GM12872 (cell line): ENCODE measurements around the gene TIMP4.

Experiments
- TF ChIP-seq, protein P1 (sequence below): IDR thresholded peaks from 3 replicates; pipeline ENCODE4 v1.5.1; 2011; ENCODE audit warnings: low read depth, mild to moderate bottlenecking, low read length, moderate library complexity; ENCODE audit not compliant: insufficient read depth

The TIMP4 gene

DNA sequence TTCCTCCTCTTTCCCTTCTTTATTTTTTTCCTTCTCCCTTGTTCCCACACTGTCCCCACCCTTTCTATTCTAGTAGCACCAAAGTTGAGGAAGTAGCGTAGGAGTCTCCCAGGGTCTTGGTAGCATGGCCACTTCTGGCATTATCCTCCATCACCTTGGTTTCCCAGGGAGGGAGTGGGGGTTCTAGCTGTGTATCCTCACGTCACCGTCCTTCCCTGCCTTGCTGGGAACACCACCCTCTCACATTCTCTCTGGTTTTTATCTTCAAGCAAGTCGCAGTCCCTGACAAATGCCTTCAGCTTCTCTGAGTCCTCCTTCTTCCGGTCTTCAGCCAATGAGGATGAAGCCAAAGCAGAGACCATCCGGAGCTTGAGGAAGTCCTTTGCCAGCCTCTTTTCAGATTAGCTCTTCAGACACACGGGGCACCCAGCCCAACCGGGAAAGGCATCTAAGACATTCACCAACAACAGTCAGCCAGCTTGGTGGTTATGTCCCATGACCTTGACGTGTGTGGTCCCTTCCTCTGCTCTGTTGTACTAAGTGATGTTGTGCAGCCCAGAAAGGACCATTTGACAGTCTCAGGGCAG is 31.6 kb upstream of the TIMP4 start:
- TF ChIP-seq, protein P1, sequence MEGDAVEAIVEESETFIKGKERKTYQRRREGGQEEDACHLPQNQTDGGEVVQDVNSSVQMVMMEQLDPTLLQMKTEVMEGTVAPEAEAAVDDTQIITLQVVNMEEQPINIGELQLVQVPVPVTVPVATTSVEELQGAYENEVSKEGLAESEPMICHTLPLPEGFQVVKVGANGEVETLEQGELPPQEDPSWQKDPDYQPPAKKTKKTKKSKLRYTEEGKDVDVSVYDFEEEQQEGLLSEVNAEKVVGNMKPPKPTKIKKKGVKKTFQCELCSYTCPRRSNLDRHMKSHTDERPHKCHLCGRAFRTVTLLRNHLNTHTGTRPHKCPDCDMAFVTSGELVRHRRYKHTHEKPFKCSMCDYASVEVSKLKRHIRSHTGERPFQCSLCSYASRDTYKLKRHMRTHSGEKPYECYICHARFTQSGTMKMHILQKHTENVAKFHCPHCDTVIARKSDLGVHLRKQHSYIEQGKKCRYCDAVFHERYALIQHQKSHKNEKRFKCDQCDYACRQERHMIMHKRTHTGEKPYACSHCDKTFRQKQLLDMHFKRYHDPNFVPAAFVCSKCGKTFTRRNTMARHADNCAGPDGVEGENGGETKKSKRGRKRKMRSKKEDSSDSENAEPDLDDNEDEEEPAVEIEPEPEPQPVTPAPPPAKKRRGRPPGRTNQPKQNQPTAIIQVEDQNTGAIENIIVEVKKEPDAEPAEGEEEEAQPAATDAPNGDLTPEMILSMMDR = no peak

DNA sequence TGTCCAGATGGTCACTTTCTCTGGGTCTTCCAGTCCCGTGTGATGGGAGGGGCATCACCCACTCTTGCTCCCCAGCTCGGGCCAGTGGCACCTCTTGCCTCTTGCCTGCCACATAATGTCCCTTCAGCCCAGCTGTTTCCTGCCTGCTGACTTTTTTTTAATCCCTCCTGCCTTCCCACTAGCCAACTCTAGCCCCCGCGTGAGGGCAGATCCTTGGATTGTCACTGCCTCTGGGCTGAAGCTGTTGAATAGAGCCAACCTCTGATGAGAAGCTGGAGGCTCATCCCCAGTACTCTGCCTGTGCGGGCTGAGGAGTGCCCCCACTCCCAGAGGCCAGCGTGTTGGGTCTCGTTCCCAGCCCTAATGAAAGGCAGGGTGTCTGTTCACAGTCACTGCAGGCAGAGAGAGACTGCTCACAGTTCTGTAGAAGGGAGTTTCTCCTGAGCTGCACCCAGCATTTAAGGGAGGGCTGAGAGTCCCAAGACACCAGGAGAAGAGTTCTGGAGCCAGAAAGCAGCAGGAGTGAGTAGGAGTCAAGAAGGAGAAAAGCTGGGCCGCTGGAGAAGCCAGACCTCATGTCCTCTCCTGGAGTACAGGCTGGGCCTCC is 30.1 kb upstream of the TIMP4 start:
- TF ChIP-seq, protein P1 = no peak

DNA sequence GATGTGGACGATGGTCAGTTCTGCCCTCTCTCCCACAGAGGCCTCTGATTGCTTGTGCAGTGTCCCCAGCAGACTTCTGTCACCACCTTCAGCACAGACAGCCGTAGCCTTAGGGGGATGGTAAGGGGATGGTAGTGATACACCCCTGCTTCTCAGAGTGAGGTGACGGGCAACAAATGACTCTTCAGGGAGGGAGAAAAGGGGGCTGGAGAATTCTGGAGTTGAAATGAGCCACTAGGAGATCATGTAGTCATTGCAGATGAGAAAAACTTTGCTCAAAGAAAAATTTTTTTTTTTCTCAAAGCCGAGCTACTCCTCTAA is 29.6 kb upstream of the TIMP4 start:
- TF ChIP-seq, protein P1 = no peak

DNA sequence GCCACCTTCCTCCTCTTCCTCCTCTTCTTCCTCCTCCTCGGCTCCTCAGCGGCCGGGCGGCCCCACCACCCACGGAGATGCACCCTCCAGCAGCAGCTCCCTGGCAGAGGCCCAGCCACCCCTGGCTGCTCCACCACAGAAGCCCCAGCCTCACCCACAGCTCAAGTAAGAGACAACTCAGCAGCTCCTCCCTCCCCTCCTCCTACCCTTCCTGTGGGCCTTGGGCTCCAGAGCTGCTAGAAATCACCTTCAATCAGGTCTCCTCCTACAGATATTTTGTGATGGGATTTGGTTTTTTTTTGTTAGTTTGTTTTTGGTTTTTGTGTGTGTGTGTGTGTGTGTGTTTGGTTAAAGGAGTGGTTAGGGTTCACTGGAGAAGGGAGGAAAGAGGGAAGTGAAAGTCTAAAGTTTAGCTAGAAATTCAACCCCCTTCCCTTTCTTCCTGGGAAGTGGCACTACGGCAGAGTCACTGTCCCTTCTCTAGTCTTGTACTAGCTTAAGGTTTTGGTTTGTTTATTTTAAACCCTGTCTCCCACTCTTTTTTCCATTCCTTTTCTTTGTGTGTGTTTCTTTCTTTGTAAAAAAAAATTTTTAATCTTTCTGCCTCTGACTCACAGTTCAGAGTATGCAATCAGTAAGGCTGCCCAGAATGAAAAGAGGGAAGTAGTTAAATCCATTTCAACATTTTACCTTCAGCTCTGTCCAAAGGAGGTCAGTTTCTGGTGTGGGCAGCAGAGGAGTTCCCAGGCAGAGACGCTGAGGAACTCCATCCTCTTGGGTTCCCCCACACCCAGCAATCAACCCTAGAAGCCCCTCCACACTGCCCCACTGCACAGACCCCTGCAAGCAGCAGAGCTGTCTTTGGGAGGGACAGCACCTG is 29.0 kb upstream of the TIMP4 start:
- TF ChIP-seq, protein P1 = no peak

DNA sequence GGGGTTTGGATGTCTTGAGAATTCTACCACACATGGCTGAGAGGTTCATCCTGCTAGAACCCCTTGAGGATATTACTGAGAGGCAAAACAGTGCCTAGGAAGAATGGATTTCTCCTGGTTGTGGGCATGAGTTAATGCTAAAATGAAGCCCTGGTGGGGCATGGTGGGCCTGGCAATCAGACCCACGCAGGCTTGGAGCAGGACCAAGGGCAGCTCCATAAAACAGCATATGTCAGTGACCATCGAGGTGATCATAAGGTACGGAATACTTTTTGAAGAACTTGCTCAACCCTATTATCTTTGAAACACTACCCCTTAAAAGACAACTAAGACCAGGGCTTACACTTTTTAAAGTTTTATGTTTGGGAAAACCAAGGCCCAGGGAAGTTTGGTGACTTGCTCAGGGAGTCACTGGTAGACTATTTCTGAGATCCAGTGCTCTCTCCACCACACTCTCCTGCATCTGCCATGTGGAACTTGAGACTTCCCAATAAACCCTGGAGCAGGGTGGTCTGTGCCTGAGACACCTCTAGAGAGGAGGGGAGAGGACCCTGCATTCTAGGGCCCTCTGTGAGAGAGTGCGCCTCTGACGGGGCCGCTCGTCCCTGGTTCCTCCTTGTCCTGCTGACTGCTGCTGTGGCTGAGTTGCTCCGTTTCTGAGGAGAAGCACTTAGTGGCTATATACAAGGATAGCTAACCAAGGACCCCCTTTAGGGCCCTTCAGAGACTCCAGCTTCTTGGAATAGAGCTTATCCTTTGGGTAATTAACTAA is 28.0 kb upstream of the TIMP4 start:
- TF ChIP-seq, protein P1 = no peak

DNA sequence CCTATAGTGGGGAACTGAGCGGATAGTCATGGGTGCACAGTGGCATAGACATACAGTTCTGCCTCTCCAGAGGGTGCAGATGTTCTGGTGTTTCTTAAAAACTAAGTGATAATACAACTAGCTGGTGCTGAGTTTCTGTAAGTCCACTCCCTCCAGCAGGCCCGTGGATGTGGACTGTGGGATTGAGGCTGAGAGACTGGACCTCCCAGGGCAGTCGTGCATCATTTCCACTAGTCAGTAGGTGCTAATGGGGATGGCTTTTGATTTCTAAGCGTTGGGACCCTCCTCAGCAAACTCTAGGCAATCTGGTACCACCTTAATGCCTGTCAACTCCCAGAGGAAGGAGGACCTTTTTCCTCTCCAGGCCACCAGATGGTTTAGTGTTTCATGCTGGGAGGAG is 27.3 kb upstream of the TIMP4 start:
- TF ChIP-seq, protein P1 = no peak

DNA sequence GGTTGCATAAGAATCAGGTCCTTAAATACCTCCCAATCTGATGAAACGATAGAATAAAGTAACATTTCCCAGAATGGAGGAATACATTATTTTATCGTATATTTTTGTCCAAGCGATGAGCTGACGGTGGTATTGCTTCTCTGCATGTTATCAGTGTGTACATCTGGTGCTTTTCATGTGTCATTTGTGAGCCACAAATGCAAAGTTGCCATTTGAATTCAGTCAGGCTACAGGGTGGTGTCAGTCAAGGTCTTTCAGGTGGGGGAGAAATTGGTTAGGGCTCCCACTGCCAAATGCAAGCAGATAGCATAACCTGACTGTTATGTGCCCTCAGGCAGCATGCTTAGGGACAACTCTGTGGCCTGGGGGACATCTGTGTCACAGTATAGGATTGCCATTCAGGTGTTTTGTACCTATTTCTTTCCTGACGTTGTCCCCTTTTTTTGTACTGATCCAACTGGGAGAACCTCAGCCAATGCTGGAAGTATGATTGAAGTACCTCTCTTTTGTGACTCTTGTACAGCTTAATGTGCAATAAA is 26.5 kb upstream of the TIMP4 start:
- TF ChIP-seq, protein P1 = no peak
